Glutamatergic neuron (in vitro differentiated cells): ENCODE measurements around the gene JAZF1. TPM values are rescaled to one million over a fixed set of nuclear protein-coding genes. Genes with fewer than 3 reads are reported as not detected.

Experiments
- DNase-seq: peaks from one replicate; pipeline ENCODE4 v3.0.0; 2022
- H3K27ac Mint-ChIP-seq: one replicate; pipeline ENCODE4 v1.8.0; 2020; ENCODE audit warnings: mild to moderate bottlenecking, mixed read lengths, inconsistent platforms; ENCODE audit not compliant: unreplicated experiment
- H3K27me3 Mint-ChIP-seq: one replicate; pipeline ENCODE4 v1.8.0; 2020; ENCODE audit warnings: mild to moderate bottlenecking, moderate library complexity, mixed read lengths, inconsistent platforms; ENCODE audit not compliant: unreplicated experiment
- H3K36me3 Mint-ChIP-seq: one replicate; pipeline ENCODE4 v1.8.0; 2020; ENCODE audit warnings: mild to moderate bottlenecking, mixed read lengths, inconsistent platforms; ENCODE audit not compliant: unreplicated experiment
- H3K4me1 Mint-ChIP-seq: one replicate; pipeline ENCODE4 v1.8.0; 2020; ENCODE audit warnings: mild to moderate bottlenecking, low read depth, mixed read lengths, inconsistent platforms; ENCODE audit not compliant: unreplicated experiment
- H3K4me3 Mint-ChIP-seq: one replicate; pipeline ENCODE4 v1.8.0; 2020; ENCODE audit warnings: mild to moderate bottlenecking, mixed read lengths, inconsistent platforms; ENCODE audit not compliant: unreplicated experiment
- H3K9me3 Mint-ChIP-seq: one replicate; pipeline ENCODE4 v1.8.0; 2020; ENCODE audit warnings: mild to moderate bottlenecking, moderate library complexity, mixed read lengths, inconsistent platforms; ENCODE audit not compliant: unreplicated experiment
- total RNA-seq: library from RNA; stranded (reverse); fragmentation: NEBNext Ultra II Directional; extraction: Animal tissue kit (Norgen Biotek cat#: 25700); gene quantifications from one replicate; pipeline ENCODE4 v1.2.1, GENCODE V29; 2021; ENCODE audit not compliant: unreplicated experiment
- TF ChIP-seq, protein P1 (sequence below): fragments of 200-600 bp; sonication (generic); IDR thresholded peaks from one replicate; pipeline ENCODE4 v1.5.0; 2021; ENCODE audit not compliant: partially characterized antibody, unreplicated experiment

The JAZF1 gene
- total RNA-seq, 1 donor from 2014 or later: 14.1 TPM

DNA sequence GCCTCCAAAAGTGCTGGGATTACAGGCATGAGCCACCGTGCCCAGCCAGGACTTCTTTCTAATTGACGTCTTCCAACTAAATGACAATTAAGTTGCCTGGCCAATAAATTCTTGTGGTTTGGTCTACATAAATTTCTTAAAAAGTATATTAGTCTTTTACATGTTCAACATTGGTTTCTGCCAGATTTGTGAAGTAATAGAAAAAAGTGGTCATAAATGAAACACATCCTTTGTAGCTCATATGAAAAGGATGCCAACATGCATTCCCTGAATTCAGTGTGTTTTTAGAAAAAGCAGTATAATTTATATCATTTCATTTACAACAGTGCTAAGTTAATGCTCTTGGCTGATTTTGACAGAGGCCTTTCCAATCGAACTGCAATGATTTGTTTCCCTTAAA lies 225.6 kb downstream of the JAZF1 start:
- Mint-ChIP-seq H3K36me3 (no peaks in the 10 kb centered on the region), H3K4me1 (peaks cover 9% of the 10 kb centered on the region), H3K27ac (no peak overlapping the region), H3K27me3 (no peaks in the 10 kb centered on the region), H3K9me3 (no peaks in the 10 kb centered on the region), H3K4me3 (no peak overlapping the region)
- DNase-seq: no peak
- TF ChIP-seq, protein P1, sequence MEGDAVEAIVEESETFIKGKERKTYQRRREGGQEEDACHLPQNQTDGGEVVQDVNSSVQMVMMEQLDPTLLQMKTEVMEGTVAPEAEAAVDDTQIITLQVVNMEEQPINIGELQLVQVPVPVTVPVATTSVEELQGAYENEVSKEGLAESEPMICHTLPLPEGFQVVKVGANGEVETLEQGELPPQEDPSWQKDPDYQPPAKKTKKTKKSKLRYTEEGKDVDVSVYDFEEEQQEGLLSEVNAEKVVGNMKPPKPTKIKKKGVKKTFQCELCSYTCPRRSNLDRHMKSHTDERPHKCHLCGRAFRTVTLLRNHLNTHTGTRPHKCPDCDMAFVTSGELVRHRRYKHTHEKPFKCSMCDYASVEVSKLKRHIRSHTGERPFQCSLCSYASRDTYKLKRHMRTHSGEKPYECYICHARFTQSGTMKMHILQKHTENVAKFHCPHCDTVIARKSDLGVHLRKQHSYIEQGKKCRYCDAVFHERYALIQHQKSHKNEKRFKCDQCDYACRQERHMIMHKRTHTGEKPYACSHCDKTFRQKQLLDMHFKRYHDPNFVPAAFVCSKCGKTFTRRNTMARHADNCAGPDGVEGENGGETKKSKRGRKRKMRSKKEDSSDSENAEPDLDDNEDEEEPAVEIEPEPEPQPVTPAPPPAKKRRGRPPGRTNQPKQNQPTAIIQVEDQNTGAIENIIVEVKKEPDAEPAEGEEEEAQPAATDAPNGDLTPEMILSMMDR: no peak

DNA sequence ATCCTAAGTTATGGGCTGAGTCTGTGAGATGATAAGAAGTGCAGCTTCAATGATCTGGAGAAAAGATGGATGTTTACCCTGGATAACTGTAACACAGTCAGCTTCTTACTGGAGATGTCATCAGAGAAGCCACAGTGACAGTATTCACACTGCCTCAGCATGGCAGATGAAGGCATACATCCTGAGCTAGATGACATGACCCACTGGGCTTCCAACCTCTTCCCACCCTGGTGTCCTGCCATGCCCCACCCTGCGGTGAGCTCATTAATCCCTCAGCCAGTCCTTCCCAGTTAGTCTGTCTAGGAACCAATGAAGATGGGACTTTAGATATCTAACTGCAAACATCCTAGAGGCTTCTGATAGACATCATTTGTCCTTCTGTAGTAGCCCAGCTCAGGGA lies 226.8 kb downstream of the JAZF1 start:
- no peak overlapping the region for H3K4me3 Mint-ChIP-seq
- no peak overlapping the region for H3K27ac Mint-ChIP-seq
- H3K27me3 Mint-ChIP-seq: no peaks in the 10 kb centered on the region
- no peak for DNase-seq
- H3K36me3 Mint-ChIP-seq: no peaks in the 10 kb centered on the region
- TF ChIP-seq, protein P1: no peak
- H3K4me1 Mint-ChIP-seq: peaks cover 17% of the 10 kb centered on the region
- peaks cover 2% of the 10 kb centered on the region for H3K9me3 Mint-ChIP-seq

DNA sequence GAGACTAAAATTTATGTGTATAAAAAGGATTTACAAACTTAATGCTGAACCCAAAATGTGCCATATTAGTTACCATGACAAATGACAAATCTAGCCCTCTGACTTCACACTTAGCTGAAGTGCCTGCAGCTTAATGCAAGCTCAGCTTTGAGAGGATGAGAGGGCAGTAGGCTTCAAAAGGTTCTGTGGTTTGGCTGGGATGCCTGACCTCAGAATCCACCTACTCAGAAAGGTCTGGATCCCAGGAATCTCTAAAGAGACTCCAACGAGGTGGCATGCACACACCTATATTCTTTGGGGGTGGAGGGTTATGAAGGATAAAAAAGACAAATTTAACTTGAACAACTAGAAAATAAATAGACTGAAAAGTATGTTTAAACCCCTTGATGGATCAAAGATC lies 227.2 kb downstream of the JAZF1 start:
- Mint-ChIP-seq H3K4me3 (no peak overlapping the region), H3K9me3 (peaks cover 2% of the 10 kb centered on the region), H3K27ac (no peak overlapping the region), H3K4me1 (peaks cover 21% of the 10 kb centered on the region), H3K36me3 (no peaks in the 10 kb centered on the region), H3K27me3 (no peaks in the 10 kb centered on the region)
- DNase-seq: no peak
- TF ChIP-seq, protein P1: no peak

DNA sequence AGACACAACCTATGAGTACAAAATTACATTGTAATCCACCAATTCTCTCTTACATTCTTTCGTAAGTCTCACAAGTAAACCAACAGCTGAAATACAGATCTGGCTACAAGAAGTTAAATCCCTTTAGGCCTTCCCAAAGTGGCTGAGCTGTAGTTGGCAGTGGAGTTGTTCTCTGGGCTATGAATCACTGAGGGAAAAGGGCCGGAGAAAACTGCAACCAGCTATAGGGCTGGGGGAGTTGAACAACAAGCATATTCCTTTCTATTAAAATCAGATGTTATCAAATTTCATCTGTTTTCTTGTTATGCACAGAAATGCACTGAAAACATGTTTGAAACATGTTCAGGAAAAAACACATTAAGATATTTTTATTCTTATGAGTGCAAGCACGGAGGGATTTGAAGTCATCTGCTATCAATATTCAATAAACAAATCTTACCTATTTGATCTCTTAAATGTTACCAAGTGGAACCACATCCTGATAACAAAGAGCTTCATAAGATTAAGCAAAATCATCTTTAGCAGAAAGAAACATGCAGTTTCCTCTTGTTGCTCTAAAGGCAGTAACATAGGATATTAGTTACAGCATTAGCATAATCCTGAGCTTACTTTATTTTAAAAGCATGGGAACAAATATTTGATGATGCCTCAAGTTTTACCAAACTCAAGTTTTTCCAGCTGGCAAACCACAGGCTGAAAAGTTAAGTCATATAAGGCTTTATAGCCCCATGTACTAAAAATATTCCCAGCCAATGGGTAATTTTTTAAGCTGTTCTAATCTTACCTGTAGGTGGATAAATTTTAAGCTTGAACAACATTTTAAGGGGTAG lies 227.9 kb downstream of the JAZF1 start:
- Mint-ChIP-seq H3K4me1 (peaks cover 28% of the 10 kb centered on the region), H3K27ac (no peak overlapping the region), H3K9me3 (peaks cover 2% of the 10 kb centered on the region), H3K4me3 (no peak overlapping the region), H3K36me3 (no peaks in the 10 kb centered on the region), H3K27me3 (no peaks in the 10 kb centered on the region)
- TF ChIP-seq, protein P1: no peak
- no peak for DNase-seq

DNA sequence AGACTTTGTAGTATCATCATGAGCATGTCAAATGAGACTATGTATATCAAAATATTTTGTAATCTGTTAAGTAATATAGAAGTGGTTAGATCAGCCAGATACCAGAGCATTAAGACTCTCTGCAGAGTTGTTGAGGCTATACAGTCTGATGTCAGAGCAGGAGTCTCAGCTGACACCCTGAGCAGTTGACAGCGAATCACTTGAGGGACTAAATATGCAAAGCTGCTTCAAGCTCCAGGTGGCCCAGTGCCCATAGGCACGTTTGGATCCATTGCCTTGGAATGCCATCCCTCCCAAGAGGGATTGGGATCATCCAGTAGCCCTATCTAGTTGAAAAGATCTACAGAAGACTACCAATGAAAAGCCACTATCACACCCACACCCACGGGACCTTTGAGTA lies 230.5 kb downstream of the JAZF1 start:
- H3K36me3 Mint-ChIP-seq: no peaks in the 10 kb centered on the region
- H3K9me3 Mint-ChIP-seq: peaks cover 4% of the 10 kb centered on the region
- TF ChIP-seq, protein P1: no peak
- no peaks in the 10 kb centered on the region for H3K27me3 Mint-ChIP-seq
- no peak for DNase-seq
- peak overlapping the region; percentile 18 for H3K27ac Mint-ChIP-seq
- H3K4me3 Mint-ChIP-seq: no peak overlapping the region
- peaks cover 48% of the 10 kb centered on the region for H3K4me1 Mint-ChIP-seq
